OCI-LY1 (cell line): ENCODE measurements around the gene ANKLE2.

Source experiments
- CTCF ChIP-seq: fragments of 200-600 bp; sonication (generic), shearing (Covaris generic); IDR thresholded peaks from 2 replicates; pipeline ENCODE4 v1.5.1; 2017; ENCODE audit warnings: mild to moderate bottlenecking, antibody characterized with exemption, low read length, moderate library complexity, mixed read lengths
- EZH2 ChIP-seq: fragments of 200-600 bp; sonication (generic), shearing (Covaris generic); IDR thresholded peaks from 2 replicates; pipeline ENCODE4 v1.8.0; 2017; ENCODE audit warnings: borderline replicate concordance, mixed run types, mild to moderate bottlenecking, antibody characterized with exemption, low read length, moderate library complexity, mixed read lengths

- TF ChIP-seq CTCF (no peak), EZH2 (no peak)
Measured at GRCh38 chr12:132723764-132724140, 37.9 kb downstream of the ANKLE2 start.
